HS-27A (cell line): ENCODE data around the gene BRMS1L.
A peak's percentile ranks its signal among the peaks of the same experiment; 100 is the strongest.
"Not testable (repeated sequence)": the region's sequence is repeated elsewhere in the genome, so short reads cannot be mapped to it uniquely, and the experiment has no call there.

Source experiments
- DNase-seq: peaks from one replicate; pipeline ENCODE4 v3.0.0-alpha.2; 2012; ENCODE audit warnings: low read depth, missing footprints

The BRMS1L gene

GRCh38 chr14:35821564-35822411, 4.3 kb upstream of the BRMS1L start:
- no peak for DNase-seq

DNA sequence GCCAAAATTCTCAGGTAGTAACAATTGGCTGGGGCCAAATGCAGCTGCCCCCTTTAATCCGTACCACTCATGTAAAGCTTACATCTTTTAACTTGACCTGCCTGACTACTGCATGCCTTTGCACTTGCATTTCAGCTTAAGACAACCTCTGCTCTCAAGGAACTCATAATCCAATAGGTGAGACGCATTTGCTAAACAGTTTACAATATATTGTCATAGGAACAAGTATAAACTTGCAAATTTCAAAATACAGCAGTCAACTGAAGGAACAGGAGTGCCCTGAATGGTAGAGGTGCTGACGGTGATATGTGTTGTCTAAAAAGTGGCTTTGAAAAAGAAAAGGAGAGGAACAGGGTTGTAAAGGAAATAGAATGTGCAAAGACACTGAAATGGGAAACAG, 3.6 kb upstream of the BRMS1L start:
- DNase-seq = no peak

- not testable (repeated sequence) for DNase-seq
Observed at GRCh38 chr14:35824446-35825165, 1.5 kb upstream of the BRMS1L start.

GRCh38 chr14:35825968-35826217, 245 bp upstream of the BRMS1L start:
- DNase-seq = no peak

GRCh38 chr14:35826952-35827416, 846 bp downstream of the BRMS1L start:
- DNase-seq = peak; percentile 26

DNA sequence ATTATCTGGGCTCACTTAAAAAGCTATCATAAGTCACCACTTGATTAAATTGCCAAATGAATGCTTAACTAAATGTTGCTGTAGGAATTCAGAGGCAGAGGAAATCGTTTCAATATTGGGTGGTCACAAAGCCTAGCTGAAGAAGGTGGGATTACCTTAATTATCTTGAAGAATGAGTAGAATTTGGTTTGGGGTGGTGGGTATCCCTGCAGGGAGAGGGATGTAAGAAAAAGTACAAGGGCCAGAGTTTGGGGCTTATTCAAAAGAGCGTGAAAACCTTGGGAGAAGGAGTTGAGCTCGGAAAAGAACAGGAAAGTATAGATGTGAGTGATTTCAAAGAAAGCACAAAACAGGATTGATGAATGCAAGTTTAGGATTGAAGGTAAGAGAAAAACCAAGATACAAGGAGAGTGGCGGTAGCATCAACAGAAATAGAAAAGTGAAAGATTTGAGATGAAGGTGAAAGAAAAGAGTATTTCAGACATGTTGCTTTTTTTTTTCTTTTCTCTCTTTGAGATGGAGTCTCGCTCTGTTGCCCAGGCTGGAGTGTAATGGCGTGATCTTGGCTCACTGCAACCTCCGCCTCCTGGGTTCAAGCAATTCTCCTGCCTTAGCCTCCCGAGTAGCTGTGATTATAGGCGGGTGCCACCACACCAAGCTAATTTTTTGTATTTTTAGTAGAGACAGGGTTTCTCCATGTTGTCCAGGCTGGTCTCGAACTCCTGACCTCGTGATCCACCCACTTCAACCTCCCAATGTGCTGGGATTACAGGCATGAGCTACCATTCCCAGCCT, 1.7 kb downstream of the BRMS1L start:
- DNase-seq = no peak

- DNase-seq = no peak
Observed at GRCh38 chr14:35829449-35829848, 3.3 kb downstream of the BRMS1L start.

DNA sequence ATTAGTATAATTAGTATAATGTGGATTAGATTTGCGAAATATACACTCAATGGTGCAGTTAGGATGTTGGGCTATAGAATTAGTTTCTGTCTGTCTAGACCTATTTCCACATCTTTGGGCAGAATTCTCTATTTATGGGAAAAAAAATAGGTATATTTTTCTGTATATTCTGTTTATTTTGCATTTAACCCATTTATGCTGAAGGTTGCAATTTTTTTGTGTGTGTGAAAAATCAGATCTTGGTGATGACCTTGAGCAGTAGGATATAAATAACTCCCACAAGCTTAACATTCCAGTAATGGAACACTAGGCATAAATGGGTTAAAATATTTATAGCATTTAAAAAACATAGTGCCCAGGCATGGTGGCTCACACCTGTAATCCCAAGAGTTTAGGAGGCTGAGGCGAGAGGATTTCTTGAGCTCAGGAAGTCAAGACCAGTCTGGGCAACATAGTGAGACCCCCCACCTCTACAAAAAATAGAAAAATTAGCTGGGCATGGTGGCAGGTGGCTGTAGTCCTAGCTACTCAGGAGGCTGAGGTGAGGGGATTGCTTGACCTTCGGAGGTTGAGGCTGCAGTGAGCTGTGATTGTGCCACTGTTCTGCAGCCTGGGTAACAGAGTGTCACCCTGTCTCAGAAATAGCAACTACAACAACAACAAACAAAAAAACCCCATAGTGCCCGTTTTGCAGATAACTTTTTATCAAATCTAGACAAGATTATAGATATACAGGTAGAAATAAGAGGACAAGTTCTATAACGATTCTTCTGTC, 9.3 kb downstream of the BRMS1L start:
- no peak for DNase-seq

GRCh38 chr14:35841704-35842103, 15.6 kb downstream of the BRMS1L start:
- not testable (repeated sequence) for DNase-seq

GRCh38 chr14:35842245-35842644, 16.1 kb downstream of the BRMS1L start:
- not testable (repeated sequence) for DNase-seq

DNA sequence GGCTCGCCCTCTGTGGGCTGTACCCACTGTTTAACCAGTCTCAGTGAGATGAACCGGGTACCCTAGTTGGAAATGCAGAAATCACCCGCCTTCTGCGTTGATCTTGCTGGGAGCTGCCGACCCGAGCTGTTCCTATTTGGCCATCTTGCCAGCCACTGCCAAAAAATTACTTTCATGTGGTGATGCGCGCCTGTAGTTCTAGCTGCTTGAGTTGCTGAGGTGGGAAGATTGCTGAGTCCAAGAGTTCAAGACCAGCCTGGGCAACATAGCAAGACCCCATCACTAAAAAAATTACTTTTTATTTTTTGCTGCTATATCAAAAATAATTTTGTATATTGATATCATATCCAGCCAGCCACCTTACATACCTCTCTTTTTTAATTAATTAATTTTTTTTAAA, 18.4 kb downstream of the BRMS1L start:
- DNase-seq = no peak

- no peak for DNase-seq
Observed at GRCh38 chr14:35847636-35848035, 21.5 kb downstream of the BRMS1L start.

GRCh38 chr14:35849122-35849521, 23.0 kb downstream of the BRMS1L start:
- DNase-seq = no peak

GRCh38 chr14:35851823-35852222, 25.7 kb downstream of the BRMS1L start:
- no peak for DNase-seq

DNA sequence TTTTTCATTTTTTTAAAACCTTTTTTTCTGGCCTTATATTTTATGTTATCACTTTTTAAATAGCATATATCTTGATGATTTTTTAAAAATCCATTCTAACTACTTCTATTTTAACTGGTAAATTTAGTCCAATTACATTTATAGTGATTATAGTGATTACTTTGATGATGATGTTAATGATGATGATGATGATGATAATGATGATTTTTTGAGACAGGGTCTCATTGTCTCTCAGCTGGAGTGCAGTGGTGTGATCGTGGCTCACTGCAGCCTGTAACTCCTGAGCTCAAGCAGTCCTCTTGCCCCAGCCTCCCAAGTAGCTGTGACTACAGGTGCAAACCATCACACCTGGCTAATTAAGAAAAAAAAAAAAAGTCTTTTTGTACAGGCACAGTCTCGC, 27.1 kb downstream of the BRMS1L start:
- no peak for DNase-seq

GRCh38 chr14:35854696-35855270, 28.6 kb downstream of the BRMS1L start:
- no peak for DNase-seq

DNA sequence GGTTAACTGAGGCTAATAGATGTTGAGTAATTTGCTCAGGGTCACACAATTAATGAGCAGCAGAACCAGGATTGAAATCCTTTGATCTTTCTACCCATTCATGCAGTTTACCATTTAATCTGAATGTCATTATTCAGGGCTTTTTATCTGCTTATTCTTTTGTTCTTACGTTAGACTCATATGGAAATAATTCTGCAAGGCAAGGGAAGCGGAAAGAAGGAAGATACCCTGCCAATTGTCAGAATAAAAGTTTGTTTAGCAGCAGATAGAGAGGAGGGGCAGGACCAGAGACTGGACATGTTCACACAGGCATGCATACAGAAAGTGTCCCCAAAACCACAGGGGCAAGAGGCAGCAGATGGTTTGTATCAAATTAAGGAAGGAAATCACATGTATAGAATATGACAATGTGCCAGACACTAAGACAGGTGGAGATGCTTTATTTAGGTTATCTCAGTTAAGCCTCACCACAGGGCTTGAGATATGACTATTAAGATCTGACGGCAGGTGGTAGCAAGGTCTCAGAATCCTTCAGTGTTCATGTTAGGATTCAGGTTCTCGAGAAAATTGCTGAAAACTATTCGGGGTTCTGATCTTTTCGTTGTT, 29.8 kb downstream of the BRMS1L start:
- no peak for DNase-seq

DNA sequence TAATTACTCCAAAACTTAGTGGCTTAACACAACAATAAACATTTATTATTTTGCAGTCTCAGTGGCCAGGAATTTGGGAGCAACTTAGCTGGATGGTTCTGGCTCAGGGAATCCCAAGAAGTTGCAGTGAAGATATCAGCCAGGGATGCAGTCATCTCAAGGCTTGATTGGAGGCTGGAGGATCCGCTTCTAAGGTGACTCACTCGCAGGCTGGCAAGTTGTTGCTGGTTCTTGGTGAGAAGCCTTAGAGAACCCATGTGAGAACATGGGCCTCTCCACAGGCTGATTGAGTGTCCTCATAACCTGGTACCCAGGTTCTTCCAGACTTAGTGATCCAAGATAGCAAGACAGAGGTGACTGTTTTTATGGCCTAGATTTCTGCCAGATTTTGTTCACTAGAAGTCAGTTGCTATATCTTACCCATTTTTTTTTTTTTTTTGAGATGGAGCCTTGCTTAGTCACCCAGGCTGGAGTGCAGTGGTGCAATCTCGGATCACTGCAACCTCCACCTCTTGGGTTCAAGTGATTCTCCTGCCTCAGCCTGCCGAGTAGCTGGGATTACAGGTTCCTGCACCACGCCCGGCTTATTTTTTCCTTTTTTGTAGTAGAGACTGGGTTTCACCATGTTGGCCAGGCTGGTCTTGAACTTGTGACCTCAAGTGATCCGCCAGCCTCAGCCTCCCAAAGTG, 32.5 kb downstream of the BRMS1L start:
- DNase-seq = peak; percentile 20

- no peak for DNase-seq
Observed at GRCh38 chr14:35861204-35861868, 35.2 kb downstream of the BRMS1L start.
